Lung (tissue), 12 donors: ENCODE results near the gene MZB1. TPM values are rescaled to one million over a fixed set of nuclear protein-coding genes. Genes with fewer than 3 reads are reported as not detected.
A peak's percentile ranks its signal among the peaks of the same experiment; 100 is the strongest.

ENCODE experiments used
- ATAC-seq: fragments of 200-7000 bp; cut with Tn5 transposase; one replicate; pipeline ENCODE4 v1.9.1; 2020; ENCODE audit warnings: moderate number of reproducible peaks; ENCODE audit not compliant: insufficient read depth, low FRiP score
- DNase-seq, 3 donors: peaks; one replicate each; pipeline ENCODE4 v3.0.0-alpha.2; 2013 to 2017
- H3K27ac ChIP-seq, 2 donors: one replicate each; pipeline ENCODE4 v1.5.1; 2013; ENCODE audit warnings: mild to moderate bottlenecking in 2 of 2, moderate library complexity in 2 of 2, control low read depth in 1 of 2, inconsistent platforms in 1 of 2, low read depth in 1 of 2, low read length in 1 of 2
- H3K27me3 ChIP-seq, 3 donors: one replicate each; pipeline ENCODE4 v1.5.1; 2013; ENCODE audit warnings: low read length in 2 of 3; ENCODE audit not compliant: control insufficient read depth in 3 of 3, insufficient read depth in 3 of 3
- H3K36me3 ChIP-seq, 4 donors: one replicate each; pipeline ENCODE4 v1.5.1; 2013; ENCODE audit warnings: low read length in 4 of 4, mild to moderate bottlenecking in 1 of 4, moderate library complexity in 1 of 4; ENCODE audit not compliant: control insufficient read depth in 4 of 4, insufficient read depth in 4 of 4
- H3K4me1 ChIP-seq, 5 donors: one replicate each; pipeline ENCODE4 v1.5.1; 2013; ENCODE audit warnings: low read length in 5 of 5, mild to moderate bottlenecking in 2 of 5, moderate library complexity in 1 of 5; ENCODE audit not compliant: control insufficient read depth in 5 of 5, insufficient read depth in 5 of 5
- H3K4me3 ChIP-seq: one replicate; pipeline ENCODE4 v1.5.1; 2013; ENCODE audit warnings: mild to moderate bottlenecking, control low read depth, moderate library complexity
- H3K9ac ChIP-seq, 2 donors: one replicate each; pipeline ENCODE4 v1.5.1; 2013; ENCODE audit warnings: low read length in 2 of 2, control low read depth in 1 of 2; ENCODE audit not compliant: insufficient read depth in 1 of 2
- H3K9me3 ChIP-seq, 4 donors: one replicate each; pipeline ENCODE4 v1.5.1; 2013; ENCODE audit warnings: low read length in 3 of 4, mild to moderate bottlenecking in 1 of 4, moderate library complexity in 1 of 4; ENCODE audit not compliant: control insufficient read depth in 4 of 4, insufficient read depth in 3 of 4
- WGBS, 2 donors: extraction: QIAGEN DNeasy Blood & Tissue Kit; methylation state at CpG; one replicate each; pipeline ENCODE4 v1.1.7; 2013; 5-methylcytosine and 5-hydroxymethylcytosine counted together
- polyA plus RNA-seq, 2 donors: library from polyadenylated mRNA; stranded (reverse); fragments of 200-250 nt; gene quantifications; one replicate each; pipeline ENCODE4 v1.2.1, GENCODE V29; 2013
- total RNA-seq, 2 donors: library from RNA; depleted of rRNA in 1 of 2; stranded (reverse); fragments of >200 nt in 1 of 2; gene quantifications; one replicate each; pipeline ENCODE4 v1.2.1, GENCODE V29; 2014 to 2021
- TF ChIP-seq, protein P1 (sequence below): IDR thresholded peaks from 2 replicates; pipeline ENCODE4 v1.5.1; 2012; ENCODE audit warnings: mild to moderate bottlenecking; ENCODE audit errors: control extremely low read depth, extremely low read depth
- donor health status: control.
- donor health status: control.
- donor health status: Bipolar disorder and iron deficiency.
- donor health status: healthy.
- donor health status: DM: yes; HTN: yes; CAD: no.

Gene MZB1
- total and polyA plus RNA-seq, 4 donors: 2.5 to 14.8 (median 12.8) TPM

GRCh38 chr5:139385061-139386049 is 4.4 kb downstream of the MZB1 start:
- peak overlapping the region in 1 of 2 donors; percentile 72 for H3K27ac ChIP-seq
- TF ChIP-seq, protein P1, sequence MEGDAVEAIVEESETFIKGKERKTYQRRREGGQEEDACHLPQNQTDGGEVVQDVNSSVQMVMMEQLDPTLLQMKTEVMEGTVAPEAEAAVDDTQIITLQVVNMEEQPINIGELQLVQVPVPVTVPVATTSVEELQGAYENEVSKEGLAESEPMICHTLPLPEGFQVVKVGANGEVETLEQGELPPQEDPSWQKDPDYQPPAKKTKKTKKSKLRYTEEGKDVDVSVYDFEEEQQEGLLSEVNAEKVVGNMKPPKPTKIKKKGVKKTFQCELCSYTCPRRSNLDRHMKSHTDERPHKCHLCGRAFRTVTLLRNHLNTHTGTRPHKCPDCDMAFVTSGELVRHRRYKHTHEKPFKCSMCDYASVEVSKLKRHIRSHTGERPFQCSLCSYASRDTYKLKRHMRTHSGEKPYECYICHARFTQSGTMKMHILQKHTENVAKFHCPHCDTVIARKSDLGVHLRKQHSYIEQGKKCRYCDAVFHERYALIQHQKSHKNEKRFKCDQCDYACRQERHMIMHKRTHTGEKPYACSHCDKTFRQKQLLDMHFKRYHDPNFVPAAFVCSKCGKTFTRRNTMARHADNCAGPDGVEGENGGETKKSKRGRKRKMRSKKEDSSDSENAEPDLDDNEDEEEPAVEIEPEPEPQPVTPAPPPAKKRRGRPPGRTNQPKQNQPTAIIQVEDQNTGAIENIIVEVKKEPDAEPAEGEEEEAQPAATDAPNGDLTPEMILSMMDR: no peak
- no peak overlapping the region for H3K9ac ChIP-seq
- no peak for ATAC-seq
- no peaks in the 10 kb centered on the region for H3K36me3 ChIP-seq
- no peaks in the 10 kb centered on the region for H3K27me3 ChIP-seq
- H3K9me3 ChIP-seq: no peaks in the 10 kb centered on the region
- 28 to 35% methylated on average over 8 of the region's 8 CpGs for WGBS, 2 donors
- H3K4me1 ChIP-seq: peaks cover 0 to 11% (median 7%) of the 10 kb centered on the region in 5 donors
- H3K4me3 ChIP-seq: no peak overlapping the region
- DNase-seq: no peak

DNA sequence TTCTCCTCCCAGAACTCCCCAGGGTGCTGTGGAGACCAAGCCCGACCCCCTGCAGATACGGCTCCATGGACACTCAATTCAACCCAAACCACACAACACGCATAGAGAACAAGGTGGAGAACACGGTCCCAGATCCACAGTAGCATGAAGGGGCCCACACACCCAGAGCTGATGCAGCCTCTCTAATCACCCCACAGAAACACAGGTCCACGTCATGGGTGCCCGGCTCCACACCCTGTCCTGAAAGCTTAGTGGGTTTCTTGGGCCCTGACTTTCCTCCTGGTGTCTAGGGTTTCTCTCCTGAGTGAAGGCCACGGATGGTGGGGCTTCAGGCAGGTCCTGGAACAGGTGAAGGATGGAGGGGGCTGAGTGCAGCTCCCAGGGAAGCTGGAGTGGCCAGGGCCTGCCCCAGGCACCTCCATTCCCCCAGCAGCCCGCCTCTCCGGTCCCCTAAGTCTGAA is 5.1 kb downstream of the MZB1 start:
- no peak for DNase-seq
- Histone ChIP-seq H3K36me3 (no peaks in the 10 kb centered on the region), H3K9me3 (no peaks in the 10 kb centered on the region), H3K4me1 (peaks cover 0 to 11% (median 7%) of the 10 kb centered on the region in 5 donors), H3K27me3 (no peaks in the 10 kb centered on the region), H3K27ac (peak overlapping the region in 1 of 2 donors; percentile 68), H3K4me3 (no peak overlapping the region), H3K9ac (no peak overlapping the region)
- WGBS, 2 donors: 63 to 76% methylated on average over 9 of the region's 9 CpGs
- ATAC-seq: no peak
- TF ChIP-seq, protein P1: no peak

GRCh38 chr5:139383993-139384590 is 5.6 kb downstream of the MZB1 start:
- H3K27ac ChIP-seq: no peak overlapping the region

More at GRCh38 chr5:139383993-139384590, 5.6 kb downstream of the MZB1 start:
- no peak for DNase-seq
- Histone ChIP-seq H3K9ac (no peak overlapping the region), H3K36me3 (no peaks in the 10 kb centered on the region), H3K9me3 (no peaks in the 10 kb centered on the region), H3K27me3 (no peaks in the 10 kb centered on the region), H3K4me3 (no peak overlapping the region), H3K4me1 (peaks cover 0 to 11% (median 7%) of the 10 kb centered on the region in 5 donors)
- 89 to 92% methylated on average over 7 of the region's 7 CpGs for WGBS, 2 donors
- no peak for ATAC-seq
- TF ChIP-seq, protein P1: no peak
